CD4-positive, CD25-positive, alpha-beta regulatory T cell (primary cell): Measurements from ENCODE around the gene G2E3. TPM values are rescaled to one million over a fixed set of nuclear protein-coding genes. Genes with fewer than 3 reads are reported as not detected.
"Not testable (repeated sequence)": the region's sequence is repeated elsewhere in the genome, so short reads cannot be mapped to it uniquely, and the experiment has no call there.

Experiments
- ATAC-seq, 2 donors: fragments of 150-1000 bp; cut with Tn5 transposase; one replicate each; pipeline ENCODE4 v1.10.0; 2021; ENCODE audit warnings: low read depth in 2 of 2, moderate number of reproducible peaks in 2 of 2, moderate library complexity in 1 of 2
- DNase-seq, 3 donors: peaks; one replicate each; pipeline versions ENCODE4 v3.0.0 to v3.0.0-alpha.2; 2012 to 2022; ENCODE audit warnings: mixed read lengths in 1 of 3
- H3K27ac ChIP-seq: one replicate; pipeline ENCODE4 v1.7.0; 2013; ENCODE audit warnings: mild to moderate bottlenecking, low read length; ENCODE audit not compliant: insufficient read depth, poor library complexity, severe bottlenecking
- H3K27me3 ChIP-seq: one replicate; pipeline ENCODE4 v1.7.0; 2013; ENCODE audit warnings: low read length; ENCODE audit not compliant: control insufficient read depth, insufficient read depth
- H3K36me3 ChIP-seq: one replicate; pipeline ENCODE4 v1.7.0; 2013; ENCODE audit warnings: mild to moderate bottlenecking, low read length, moderate library complexity; ENCODE audit not compliant: control insufficient read depth, insufficient read depth
- H3K4me1 ChIP-seq: 2 replicates; pipeline ENCODE4 v1.7.0; 2013; ENCODE audit warnings: mild to moderate bottlenecking, low read length; ENCODE audit not compliant: insufficient read depth, control insufficient read depth, poor library complexity, severe bottlenecking
- H3K4me3 ChIP-seq: one replicate; pipeline ENCODE4 v1.7.0; 2013; ENCODE audit warnings: low read depth, mild to moderate bottlenecking, low read length, moderate library complexity
- H3K9me3 ChIP-seq, 2 experiments: 1 replicate in 1 of 2; 2 replicates in 1 of 2; pipeline ENCODE4 v1.7.0; 2013; ENCODE audit warnings: low read length in 2 of 2, mild to moderate bottlenecking in 1 of 2, moderate library complexity in 1 of 2; ENCODE audit not compliant: control insufficient read depth in 2 of 2
- H3K27ac Mint-ChIP-seq, 3 donors: one replicate each; pipeline ENCODE4 v1.8.0; 2020 to 2022; ENCODE audit warnings: mild to moderate bottlenecking in 3 of 3, mixed read lengths in 3 of 3, moderate library complexity in 2 of 3
- H3K27me3 Mint-ChIP-seq: one replicate; pipeline ENCODE4 v1.8.0; 2022; ENCODE audit warnings: mild to moderate bottlenecking, mixed read lengths
- H3K36me3 Mint-ChIP-seq: one replicate; pipeline ENCODE4 v1.8.0; 2020; ENCODE audit warnings: mixed read lengths
- H3K4me1 Mint-ChIP-seq, 4 donors: one replicate each; pipeline ENCODE4 v1.8.0; 2020 to 2022; ENCODE audit warnings: mixed read lengths in 4 of 4, mild to moderate bottlenecking in 1 of 4
- H3K4me3 Mint-ChIP-seq, 4 donors: one replicate each; pipeline ENCODE4 v1.8.0; 2020 to 2022; ENCODE audit warnings: mild to moderate bottlenecking in 4 of 4, mixed read lengths in 4 of 4, moderate library complexity in 3 of 4
- H3K9me3 Mint-ChIP-seq, 7 donors: one replicate each; pipeline ENCODE4 v1.8.0; 2020 to 2022; ENCODE audit warnings: mixed read lengths in 7 of 7, mild to moderate bottlenecking in 3 of 7, moderate library complexity in 2 of 7
- polyA plus RNA-seq, 4 donors: library from polyadenylated mRNA; unstranded; fragments of 300-500 nt; fragmentation: Illumina TruSeq; gene quantifications; one replicate each; pipeline ENCODE4 v1.2.3, GENCODE V29; 2021
- total RNA-seq: library from RNA; stranded (reverse); gene quantifications from one replicate; pipeline ENCODE4 v1.2.3, GENCODE V29; 2022

Gene G2E3
- total and polyA plus RNA-seq, 5 donors from 2014 or later: 13.5 to 23.9 (median 17.1) TPM

DNA sequence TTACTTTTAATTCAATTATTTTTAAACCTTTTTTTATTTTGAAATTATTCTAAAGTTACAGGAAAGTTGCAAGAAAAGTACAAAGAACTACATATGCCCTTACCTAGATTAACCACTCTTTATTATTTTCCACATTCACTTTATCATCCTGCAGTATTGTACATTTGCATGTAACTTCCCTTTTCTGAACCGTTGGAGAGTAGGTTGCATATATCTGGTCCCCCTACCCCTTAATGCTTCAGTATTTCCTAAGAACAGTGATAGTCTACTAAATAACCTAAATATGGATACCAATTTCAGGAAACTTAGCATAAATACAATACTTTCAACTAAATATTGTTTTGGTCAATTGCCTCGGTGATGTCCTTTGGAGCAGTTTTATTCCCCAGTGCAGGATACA lies 15.0 kb downstream of the G2E3 start:
- Histone ChIP-seq H3K27ac (no peak overlapping the region), H3K9me3 (no peaks in the 10 kb centered on the region), H3K4me1 (no peaks in the 10 kb centered on the region), H3K4me3 (no peak overlapping the region), H3K27me3 (no peaks in the 10 kb centered on the region), H3K36me3 (peaks cover under 1% of the 10 kb centered on the region)
- Mint-ChIP-seq H3K36me3 (no peaks in the 10 kb centered on the region), H3K9me3 (peaks cover 0 to 4% (median 0%) of the 10 kb centered on the region in 7 donors), H3K27me3 (no peaks in the 10 kb centered on the region), H3K27ac (no peak overlapping the region), H3K4me1 (peaks cover 61 to 99% (median 84%) of the 10 kb centered on the region in 4 donors), H3K4me3 (peak overlapping the region in 1 of 4 donors; percentile 27)
- no peak for DNase-seq
- no peak for ATAC-seq

DNA sequence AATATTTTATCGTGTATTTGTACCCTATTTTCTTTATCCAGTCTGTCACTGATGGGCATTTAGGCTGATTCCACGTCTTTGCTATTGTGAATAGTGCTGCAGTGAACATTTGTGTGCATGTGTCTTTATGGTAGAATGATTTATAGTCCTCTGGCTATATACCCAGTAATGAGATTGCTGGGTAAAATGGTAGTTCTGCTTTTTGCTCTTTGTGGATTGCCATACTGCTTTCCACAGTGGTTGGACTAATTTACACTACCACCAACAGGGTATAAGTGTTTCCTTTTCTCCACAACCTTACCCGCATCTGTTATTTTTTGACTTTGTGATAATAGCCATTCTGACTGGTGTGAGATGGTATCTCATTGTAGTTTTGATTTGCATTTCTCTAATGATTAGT lies 15.8 kb downstream of the G2E3 start:
- H3K4me1 Mint-ChIP-seq: peaks cover 60 to 93% (median 79%) of the 10 kb centered on the region in 4 donors
- H3K27me3 ChIP-seq, DNase-seq, H3K4me1 ChIP-seq, H3K4me3 Mint-ChIP-seq, H3K36me3 Mint-ChIP-seq, H3K27ac ChIP-seq, H3K36me3 ChIP-seq, H3K27me3 Mint-ChIP-seq, H3K9me3 Mint-ChIP-seq, ATAC-seq, H3K4me3 ChIP-seq, H3K9me3 ChIP-seq: not testable (repeated sequence)
- H3K27ac Mint-ChIP-seq: peak overlapping the region in 1 of 3 donors; percentile 3

DNA sequence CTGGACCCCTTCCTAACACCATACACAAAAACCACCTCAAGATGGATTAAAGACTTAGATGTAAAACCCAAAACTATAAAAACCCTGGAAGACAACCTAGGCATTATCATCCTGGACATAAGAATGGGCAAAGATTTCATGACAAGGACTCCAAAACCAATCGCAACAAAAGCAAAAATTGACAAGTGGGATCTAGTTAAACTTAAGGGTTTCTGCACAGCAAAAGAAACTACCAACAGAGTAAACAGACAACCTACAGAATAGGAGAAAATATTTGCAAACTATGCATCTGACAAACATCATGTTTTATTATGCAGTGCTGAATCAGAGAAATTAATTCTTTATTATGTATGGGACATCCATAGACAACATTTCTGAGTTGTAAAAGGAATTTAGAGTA lies 17.4 kb downstream of the G2E3 start:
- peaks cover 46 to 77% (median 67%) of the 10 kb centered on the region in 4 donors for H3K4me1 Mint-ChIP-seq
- not testable (repeated sequence) for H3K9me3 Mint-ChIP-seq, H3K4me3 ChIP-seq, H3K27me3 ChIP-seq, H3K36me3 Mint-ChIP-seq, H3K36me3 ChIP-seq, H3K4me3 Mint-ChIP-seq, ATAC-seq, H3K9me3 ChIP-seq, H3K27me3 Mint-ChIP-seq, DNase-seq, H3K4me1 ChIP-seq, H3K27ac ChIP-seq
- H3K27ac Mint-ChIP-seq: peak overlapping the region in 1 of 3 donors; percentile 44

DNA sequence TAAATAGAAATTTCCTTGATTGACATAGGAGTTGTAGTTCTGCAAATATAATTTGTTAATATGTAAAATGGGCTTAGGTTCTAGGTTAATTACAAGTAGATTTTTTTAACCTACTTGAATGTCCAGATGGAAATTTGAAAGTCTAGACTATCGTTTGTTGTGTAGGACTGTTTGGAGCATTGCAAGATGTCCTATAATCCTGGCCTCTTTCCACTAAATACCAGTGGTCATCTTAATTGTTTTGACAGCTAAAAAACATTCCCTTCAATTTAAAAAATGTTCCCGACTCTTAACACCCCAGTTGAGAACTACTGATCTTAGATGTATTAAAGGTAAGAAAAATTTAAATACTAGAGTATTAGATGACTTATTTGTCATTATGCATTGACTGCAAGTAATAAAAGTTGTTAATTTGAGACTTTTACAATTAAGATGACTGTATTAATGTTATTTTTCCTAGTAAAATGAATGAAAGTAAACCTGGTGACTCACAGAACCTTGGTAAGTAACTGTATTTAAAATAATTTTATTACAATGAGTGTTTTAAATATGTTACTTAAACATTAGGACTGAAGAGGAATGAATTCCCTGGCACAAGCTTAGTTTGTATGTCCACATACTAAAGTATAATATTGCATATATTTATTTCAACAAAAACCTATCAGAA lies 21.8 kb downstream of the G2E3 start:
- Mint-ChIP-seq H3K36me3 (peaks cover 34% of the 10 kb centered on the region), H3K27ac (no peak overlapping the region), H3K9me3 (peaks cover 0 to 19% (median 10%) of the 10 kb centered on the region in 7 donors), H3K4me1 (peaks cover 50 to 65% (median 58%) of the 10 kb centered on the region in 4 donors), H3K27me3 (no peaks in the 10 kb centered on the region), H3K4me3 (no peak overlapping the region)
- Histone ChIP-seq H3K27me3 (no peaks in the 10 kb centered on the region), H3K4me1 (no peaks in the 10 kb centered on the region), H3K36me3 (peaks cover 18% of the 10 kb centered on the region), H3K27ac (no peak overlapping the region), H3K4me3 (no peak overlapping the region), H3K9me3 (peaks cover 0 to 13% of the 10 kb centered on the region in 2 experiments)
- ATAC-seq (no peak), DNase-seq (no peak)

DNA sequence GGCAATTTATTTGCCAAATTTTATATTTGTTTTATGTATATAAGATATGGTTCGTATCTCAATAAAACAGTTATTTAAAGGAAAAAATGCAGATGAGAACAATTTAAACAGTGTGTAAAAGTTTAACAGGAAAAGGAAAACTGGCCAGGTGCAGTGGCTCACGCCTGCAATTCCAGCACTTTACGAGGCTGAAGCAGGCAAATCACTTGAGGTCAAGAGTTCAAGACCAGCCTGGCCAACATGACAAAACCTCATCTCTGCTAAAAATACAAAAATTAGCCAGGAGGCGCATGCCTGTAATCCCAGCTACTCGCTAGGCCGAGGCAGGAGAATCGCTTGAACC lies 22.3 kb downstream of the G2E3 start:
- DNase-seq (no peak), ATAC-seq (no peak)
- H3K27ac Mint-ChIP-seq: no peak overlapping the region
- H3K27me3 ChIP-seq: no peaks in the 10 kb centered on the region
- H3K4me1 Mint-ChIP-seq: peaks cover 49 to 65% (median 60%) of the 10 kb centered on the region in 4 donors
- H3K27ac ChIP-seq: no peak overlapping the region
- H3K36me3 ChIP-seq: peaks cover 20% of the 10 kb centered on the region
- H3K36me3 Mint-ChIP-seq: peaks cover 39% of the 10 kb centered on the region
- peaks cover 0 to 13% of the 10 kb centered on the region in 2 experiments for H3K9me3 ChIP-seq
- H3K27me3 Mint-ChIP-seq: no peaks in the 10 kb centered on the region
- no peaks in the 10 kb centered on the region for H3K4me1 ChIP-seq
- no peak overlapping the region for H3K4me3 ChIP-seq
- H3K4me3 Mint-ChIP-seq: no peak overlapping the region
- H3K9me3 Mint-ChIP-seq: peaks cover 0 to 19% (median 10%) of the 10 kb centered on the region in 7 donors

DNA sequence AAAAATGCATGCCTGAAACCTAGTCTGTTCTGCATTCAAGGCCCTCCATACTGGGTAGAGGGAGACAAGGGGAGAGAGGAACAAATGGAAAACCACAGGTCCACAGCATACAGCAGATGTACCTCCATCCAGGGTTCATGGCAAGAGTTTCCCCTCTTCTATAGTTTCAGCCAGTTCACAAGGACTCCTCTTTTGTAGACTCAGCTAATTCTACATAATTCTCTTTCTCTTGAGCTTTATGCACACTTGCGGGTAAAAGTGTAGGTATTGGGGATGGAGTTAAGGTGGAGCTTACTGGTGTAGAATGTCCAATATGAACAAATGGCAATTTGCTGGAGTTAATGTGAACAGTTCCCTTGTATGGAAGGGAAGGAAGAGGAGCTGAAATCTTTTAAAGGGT lies 23.4 kb downstream of the G2E3 start:
- H3K27me3 ChIP-seq: no peaks in the 10 kb centered on the region
- Mint-ChIP-seq H3K4me1 (peaks cover 42 to 61% (median 57%) of the 10 kb centered on the region in 4 donors), H3K4me3 (no peak overlapping the region), H3K36me3 (peaks cover 39% of the 10 kb centered on the region), H3K9me3 (peaks cover 0 to 18% (median 10%) of the 10 kb centered on the region in 7 donors), H3K27ac (no peak overlapping the region), H3K27me3 (no peaks in the 10 kb centered on the region)
- H3K9me3 ChIP-seq: peaks cover 0 to 13% of the 10 kb centered on the region in 2 experiments
- no peak for DNase-seq
- no peaks in the 10 kb centered on the region for H3K4me1 ChIP-seq
- no peak overlapping the region for H3K27ac ChIP-seq
- H3K36me3 ChIP-seq: peaks cover 25% of the 10 kb centered on the region
- no peak overlapping the region for H3K4me3 ChIP-seq
- ATAC-seq: no peak

DNA sequence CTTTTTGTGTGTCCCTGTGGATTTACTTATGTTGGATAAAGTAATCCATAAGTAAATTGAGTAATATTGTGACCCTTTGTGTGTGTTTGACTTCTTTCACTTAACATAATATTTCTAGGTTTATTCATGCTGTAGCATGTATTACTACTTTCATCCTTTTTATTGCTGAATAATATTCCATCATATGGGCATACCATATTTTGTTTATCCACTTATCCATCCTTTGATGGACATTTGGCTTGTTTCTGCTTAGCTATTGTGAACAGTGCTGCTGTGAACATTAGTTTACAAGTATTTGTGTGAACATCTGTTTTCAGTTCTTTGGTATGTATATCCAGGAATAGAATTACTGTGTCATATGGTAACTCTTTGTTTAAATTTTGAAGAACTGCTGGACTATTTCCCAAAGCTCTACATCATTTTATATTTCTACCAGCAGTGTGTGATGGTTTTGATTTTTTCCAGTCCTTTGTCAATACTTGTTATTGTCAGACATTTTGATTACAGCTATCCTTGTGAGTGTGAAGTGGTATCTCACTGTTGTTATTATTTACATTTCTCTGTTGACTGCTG lies 25.2 kb downstream of the G2E3 start:
- H3K27ac Mint-ChIP-seq: no peak overlapping the region
- H3K4me3 Mint-ChIP-seq: peak overlapping the region in 1 of 4 donors; percentile 49
- peaks cover 30 to 55% (median 49%) of the 10 kb centered on the region in 4 donors for H3K4me1 Mint-ChIP-seq
- Histone ChIP-seq H3K4me3 (no peak overlapping the region), H3K27ac (no peak overlapping the region), H3K4me1 (no peaks in the 10 kb centered on the region), H3K36me3 (peaks cover 25% of the 10 kb centered on the region), H3K9me3 (peaks cover 0 to 13% of the 10 kb centered on the region in 2 experiments), H3K27me3 (no peaks in the 10 kb centered on the region)
- H3K9me3 Mint-ChIP-seq: peaks cover 0 to 16% (median 10%) of the 10 kb centered on the region in 7 donors
- ATAC-seq (no peak), DNase-seq (no peak)
- peaks cover 43% of the 10 kb centered on the region for H3K36me3 Mint-ChIP-seq
- H3K27me3 Mint-ChIP-seq: no peaks in the 10 kb centered on the region

DNA sequence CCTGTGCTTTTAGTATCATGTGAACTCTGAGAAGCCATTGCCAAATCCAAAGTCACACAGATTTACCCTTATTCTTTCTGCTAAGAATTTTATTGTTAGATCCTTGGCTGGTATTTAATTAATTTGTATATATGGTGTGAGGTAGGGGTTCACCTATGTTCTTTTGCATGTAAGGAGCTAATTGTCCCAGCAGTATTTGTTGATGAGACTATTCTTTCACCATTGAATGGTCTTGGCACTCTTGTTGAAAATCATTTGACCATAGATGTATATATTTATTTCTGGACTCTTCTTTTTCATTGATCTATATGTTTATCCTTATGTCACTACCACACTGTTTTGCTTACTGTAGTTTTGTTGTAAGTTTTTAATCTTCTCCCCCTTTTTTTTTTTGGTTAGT lies 26.2 kb downstream of the G2E3 start:
- Histone ChIP-seq H3K27me3 (no peaks in the 10 kb centered on the region), H3K27ac (no peak overlapping the region), H3K4me1 (no peaks in the 10 kb centered on the region), H3K36me3 (peaks cover 32% of the 10 kb centered on the region), H3K4me3 (no peak overlapping the region), H3K9me3 (peaks cover 0 to 13% of the 10 kb centered on the region in 2 experiments)
- Mint-ChIP-seq H3K9me3 (peaks cover 0 to 16% (median 10%) of the 10 kb centered on the region in 7 donors), H3K4me1 (peaks cover 30 to 55% (median 45%) of the 10 kb centered on the region in 4 donors), H3K36me3 (peaks cover 51% of the 10 kb centered on the region), H3K27me3 (no peaks in the 10 kb centered on the region), H3K27ac (peak overlapping the region in 1 of 3 donors; percentile 32), H3K4me3 (peak overlapping the region in 1 of 4 donors; percentile 75)
- no peak for ATAC-seq
- no peak for DNase-seq
